T-cell (primary cell): Measurements from ENCODE around the gene MYPOP. TPM values are rescaled to one million over a fixed set of nuclear protein-coding genes. Genes with fewer than 3 reads are reported as not detected.
"Not testable (repeated sequence)": the region's sequence is repeated elsewhere in the genome, so short reads cannot be mapped to it uniquely, and the experiment has no call there.

ENCODE experiments used
- ATAC-seq, 4 experiments: fragments of 200-7000 bp in 3 of 4; fragments of 150-1000 bp in 1 of 4; cut with Tn5 transposase; replicated peaks in 1 of 4; 1 replicate in 3 of 4; 2 replicates in 1 of 4; pipeline ENCODE4 v1.10.0; 2021; ENCODE audit warnings: moderate library complexity in 3 of 4, mild to moderate bottlenecking in 2 of 4, moderate number of reproducible peaks in 1 of 4
- CTCF ChIA-PET, 2 donors: fragments of 300-600 bp; sonication (Branson Sonifier 250); formaldehyde crosslinking; loops; one replicate each; lab custom pipeline; 2022; ENCODE audit warnings: antibody characterized with exemption in 2 of 2; lab: Charles Lee
- POLR2A ChIA-PET, 2 donors: fragments of 300-600 bp; sonication (Branson Sonifier 250); formaldehyde crosslinking; loops; one replicate each; lab custom pipeline; 2022; ENCODE audit warnings: antibody characterized with exemption in 2 of 2; lab: Charles Lee
- DNase-seq, 35 experiments: peaks; one replicate each; pipeline versions ENCODE4 v3.0.0 to v3.0.0-alpha.2; 2013 to 2023
- H3K27ac ChIP-seq: one replicate; pipeline ENCODE4 v1.5.1; 2013; ENCODE audit warnings: low read length
- H3K27me3 ChIP-seq, 2 experiments: replicated peaks in 1 of 2; 1 replicate in 1 of 2; 2 replicates in 1 of 2; pipeline versions ENCODE4 v1.6.1 to v1.7.0; 2013; ENCODE audit warnings: low read length in 1 of 2, mixed read lengths in 1 of 2; ENCODE audit not compliant: control insufficient read depth in 2 of 2, insufficient read depth in 2 of 2; ENCODE audit errors: extremely low read depth in 1 of 2
- H3K36me3 ChIP-seq, 2 donors: 1 replicate in 1 of 2; 2 replicates in 1 of 2; pipeline versions ENCODE4 v1.6.1 to v1.7.0; 2013; ENCODE audit warnings: low read length in 1 of 2; ENCODE audit not compliant: control insufficient read depth in 2 of 2, insufficient read depth in 1 of 2; ENCODE audit errors: extremely low read depth in 1 of 2
- H3K4me1 ChIP-seq, 2 experiments: 1 replicate in 1 of 2; 2 replicates in 1 of 2; pipeline versions ENCODE4 v1.6.1 to v1.7.0; 2013; ENCODE audit warnings: low read length in 2 of 2, mixed read lengths in 1 of 2; ENCODE audit not compliant: insufficient read depth in 2 of 2, control insufficient read depth in 1 of 2; ENCODE audit errors: extremely low read depth in 1 of 2
- H3K4me3 ChIP-seq, 2 donors: 1 replicate in 1 of 2; 2 replicates in 1 of 2; pipeline versions ENCODE4 v1.5.1 to v1.7.0; 2013; ENCODE audit warnings: mild to moderate bottlenecking in 2 of 2, low read length in 1 of 2, moderate library complexity in 1 of 2; ENCODE audit not compliant: control insufficient read depth in 1 of 2; ENCODE audit errors: extremely low read depth in 1 of 2
- H3K9me3 ChIP-seq: 2 replicates; pipeline ENCODE4 v1.7.0; 2013
- H3K27ac Mint-ChIP-seq, 2 donors: one replicate each; pipeline ENCODE4 v1.8.0; 2020 to 2021; ENCODE audit warnings: mild to moderate bottlenecking in 2 of 2, mixed read lengths in 2 of 2
- H3K27me3 Mint-ChIP-seq, 2 donors: one replicate each; pipeline ENCODE4 v1.8.0; 2021 to 2022; ENCODE audit warnings: mixed read lengths in 2 of 2
- H3K36me3 Mint-ChIP-seq: one replicate; pipeline ENCODE4 v1.8.0; 2021; ENCODE audit warnings: mixed read lengths
- H3K4me1 Mint-ChIP-seq, 3 donors: one replicate each; pipeline ENCODE4 v1.8.0; 2020 to 2022; ENCODE audit warnings: mixed read lengths in 3 of 3, mild to moderate bottlenecking in 1 of 3
- H3K4me3 Mint-ChIP-seq, 3 donors: one replicate each; pipeline ENCODE4 v1.8.0; 2020 to 2022; ENCODE audit warnings: mild to moderate bottlenecking in 3 of 3, mixed read lengths in 3 of 3, moderate library complexity in 3 of 3
- H3K9me3 Mint-ChIP-seq, 3 donors: one replicate each; pipeline ENCODE4 v1.8.0; 2020 to 2022; ENCODE audit warnings: mixed read lengths in 3 of 3
- WGBS: methylation state at CpG from one replicate; pipeline ENCODE4 v1.1.5; 2013; ENCODE audit warnings: missing lambda C conversion rate; ENCODE audit not compliant: insufficient coverage; 5-methylcytosine and 5-hydroxymethylcytosine counted together
- total RNA-seq, 35 experiments: library from RNA in 6 of 35; stranded (reverse) in 6 of 35; fragments of 120-200 nt in 1 of 35; gene quantifications; one replicate each; pipeline versions ENCODE4 v1.2.1 to v1.2.4 and lab custom pipeline; 2013 to 2026

MYPOP gene
- total RNA-seq, 5 donors from 2014 or later (not counting 1 experiment from before 2014, with no cell fraction given): 7.3 to 17.5 (median 16.9) TPM

DNA sequence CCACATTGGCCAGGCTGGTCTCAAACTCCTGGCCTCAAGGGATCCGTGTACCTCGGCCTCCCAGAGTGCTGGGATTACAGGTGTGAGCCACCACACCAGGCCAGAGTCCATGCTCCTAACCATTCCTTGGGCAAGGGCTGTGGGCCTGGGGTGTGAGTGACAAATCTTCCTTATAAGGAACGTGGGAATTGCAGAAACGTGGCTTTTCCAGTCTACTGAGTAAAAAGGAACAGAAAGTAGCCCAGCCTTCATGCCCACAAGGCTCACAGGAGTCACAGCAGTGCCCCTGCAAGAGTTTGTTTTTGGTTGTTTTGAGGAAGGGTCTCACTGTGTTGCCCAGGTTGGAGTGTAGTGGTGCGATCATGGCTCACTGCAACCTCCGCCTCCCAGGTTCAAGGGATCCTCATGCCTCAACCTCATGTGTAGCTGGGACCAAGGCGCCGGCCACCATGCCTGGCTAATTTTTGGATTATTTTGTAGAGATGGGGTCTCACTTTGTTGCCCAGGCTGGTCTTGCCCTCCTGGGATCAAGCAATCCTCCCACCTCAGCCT, 5.1 kb downstream of the MYPOP start:
- peaks cover 30% of the 10 kb centered on the region for H3K36me3 Mint-ChIP-seq
- 100% methylated on average over 2 of the region's 8 CpGs for WGBS

DNA sequence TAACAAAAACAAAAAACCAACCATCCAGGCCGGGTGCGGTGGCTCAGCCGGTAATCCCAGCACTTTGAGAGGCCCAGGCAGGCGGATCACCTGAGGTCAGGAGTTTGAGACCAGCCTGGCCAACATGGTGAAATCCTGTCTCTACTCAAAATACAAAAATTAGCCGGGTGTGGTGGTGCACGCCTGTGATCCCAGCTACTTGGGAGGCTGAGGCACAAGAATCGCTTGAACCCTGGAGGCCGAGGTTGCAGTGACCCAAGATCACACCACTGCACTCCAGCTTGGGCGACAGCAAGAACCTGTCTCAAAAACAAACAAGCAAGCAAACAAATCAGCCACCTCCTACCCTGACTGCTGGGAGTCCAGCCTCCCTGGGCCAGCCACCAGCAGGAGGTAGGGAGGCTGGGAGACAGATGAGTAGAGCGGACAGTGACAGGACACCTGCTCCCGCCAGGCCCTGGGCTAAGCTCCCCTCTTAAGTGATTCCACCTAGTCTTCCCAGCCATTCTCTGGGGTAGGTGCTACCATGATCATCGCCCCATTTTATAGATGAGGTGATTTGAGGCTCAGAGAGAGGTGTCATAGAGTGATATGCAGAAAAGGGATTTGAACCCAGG, 6.3 kb downstream of the MYPOP start:
- POLR2A ChIA-PET, H3K27me3 Mint-ChIP-seq, DNase-seq, H3K4me3 Mint-ChIP-seq, H3K27ac ChIP-seq, H3K4me3 ChIP-seq, H3K27me3 ChIP-seq, H3K27ac Mint-ChIP-seq, ATAC-seq, CTCF ChIA-PET, H3K9me3 Mint-ChIP-seq, H3K9me3 ChIP-seq: not testable (repeated sequence)
- Histone ChIP-seq H3K4me1 (peaks cover 0 to 10% of the 10 kb centered on the region in 2 experiments), H3K36me3 (peaks cover 8 to 34% of the 10 kb centered on the region in 2 donors)
- 98% methylated on average over 5 of the region's 12 CpGs for WGBS
- Mint-ChIP-seq H3K36me3 (peaks cover 30% of the 10 kb centered on the region), H3K4me1 (peaks cover 12 to 17% (median 13%) of the 10 kb centered on the region in 3 donors)

More for the DNA sequence above, 5.1 kb downstream of the MYPOP start:
- Mint-ChIP-seq H3K27me3 (no peaks in the 10 kb centered on the region), H3K9me3 (no peaks in the 10 kb centered on the region), H3K27ac (no peak overlapping the region), H3K4me1 (peaks cover 12 to 24% (median 17%) of the 10 kb centered on the region in 3 donors), H3K4me3 (no peak overlapping the region)
- CTCF ChIA-PET: interaction anchor here in 1 of 2 donors (0.7 kb wide), 1 partner anchor 77 kb away, joined by 6 read pairs; no protein-coding TSS in a partner anchor
- POLR2A ChIA-PET: no interaction called here
- Histone ChIP-seq H3K9me3 (no peaks in the 10 kb centered on the region), H3K4me1 (peaks cover 2 to 21% of the 10 kb centered on the region in 2 experiments), H3K27me3 (no peaks in the 10 kb centered on the region), H3K4me3 (no peak overlapping the region), H3K27ac (no peak overlapping the region), H3K36me3 (peaks cover 8 to 34% of the 10 kb centered on the region in 2 donors)
- ATAC-seq (no peak), DNase-seq (no peak)

DNA sequence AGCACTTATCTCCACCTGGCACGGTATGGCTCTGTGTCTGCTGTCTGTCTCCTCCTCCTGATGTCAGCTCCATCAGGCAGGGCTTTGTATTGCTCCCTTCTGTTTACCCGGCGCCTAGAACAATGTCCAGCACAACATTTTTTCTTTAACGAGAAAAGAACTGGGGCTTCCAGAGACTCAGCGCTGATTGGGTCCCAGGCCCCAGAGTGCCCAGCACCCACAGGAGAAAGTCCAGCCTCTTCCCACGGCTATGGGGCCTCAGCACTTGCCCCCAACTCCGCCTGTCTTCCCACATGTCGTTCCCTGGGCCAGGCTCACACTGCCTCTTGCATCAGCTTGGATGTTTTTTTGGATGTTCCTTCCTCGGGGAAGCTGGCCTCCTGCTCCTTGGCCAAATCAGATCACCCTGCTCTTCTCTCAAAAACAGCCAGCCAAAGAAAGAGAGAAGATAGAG, 6.9 kb downstream of the MYPOP start:
- Histone ChIP-seq H3K9me3 (no peaks in the 10 kb centered on the region), H3K36me3 (peaks cover 8 to 31% of the 10 kb centered on the region in 2 donors), H3K4me1 (peaks cover 0 to 5% of the 10 kb centered on the region in 2 experiments), H3K27ac (no peak overlapping the region), H3K27me3 (no peaks in the 10 kb centered on the region), H3K4me3 (no peak overlapping the region)
- H3K9me3 Mint-ChIP-seq: no peaks in the 10 kb centered on the region
- no peak overlapping the region for H3K4me3 Mint-ChIP-seq
- POLR2A ChIA-PET: interaction anchor here in 1 of 2 donors (0.7 kb wide), 1 partner anchor 124 kb away, joined by 3 read pairs; no protein-coding TSS in a partner anchor
- CTCF ChIA-PET: no interaction called here
- peaks cover 7 to 12% (median 7%) of the 10 kb centered on the region in 3 donors for H3K4me1 Mint-ChIP-seq
- DNase-seq (no peak), ATAC-seq (no peak)
- no peaks in the 10 kb centered on the region for H3K27me3 Mint-ChIP-seq
- 91% methylated on average over 8 of the region's 9 CpGs for WGBS
- peaks cover 28% of the 10 kb centered on the region for H3K36me3 Mint-ChIP-seq
- H3K27ac Mint-ChIP-seq: no peak overlapping the region

DNA sequence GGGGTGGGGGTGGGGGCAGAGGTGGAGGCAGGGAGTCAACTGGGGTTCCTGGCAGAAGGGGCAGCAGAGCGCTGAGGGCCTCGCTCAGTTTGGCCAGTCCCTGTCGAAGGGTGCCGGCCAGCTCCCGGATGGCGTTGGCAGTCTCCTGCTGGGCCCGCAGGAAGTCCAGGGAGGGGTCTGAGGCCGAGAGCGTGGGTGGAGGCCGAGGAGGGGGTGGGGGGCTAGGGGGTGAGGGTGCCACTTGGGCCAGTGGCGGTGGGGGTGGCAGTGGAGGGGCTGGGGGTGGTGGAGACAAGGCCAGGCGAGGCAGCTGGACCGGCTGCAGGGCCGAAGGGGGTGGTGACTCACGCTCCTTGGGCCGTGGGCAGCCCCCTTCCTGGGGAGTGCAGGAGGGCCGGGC, 11.5 kb downstream of the MYPOP start:
- POLR2A ChIA-PET: no interaction called here
- CTCF ChIA-PET: no interaction called here

DNA sequence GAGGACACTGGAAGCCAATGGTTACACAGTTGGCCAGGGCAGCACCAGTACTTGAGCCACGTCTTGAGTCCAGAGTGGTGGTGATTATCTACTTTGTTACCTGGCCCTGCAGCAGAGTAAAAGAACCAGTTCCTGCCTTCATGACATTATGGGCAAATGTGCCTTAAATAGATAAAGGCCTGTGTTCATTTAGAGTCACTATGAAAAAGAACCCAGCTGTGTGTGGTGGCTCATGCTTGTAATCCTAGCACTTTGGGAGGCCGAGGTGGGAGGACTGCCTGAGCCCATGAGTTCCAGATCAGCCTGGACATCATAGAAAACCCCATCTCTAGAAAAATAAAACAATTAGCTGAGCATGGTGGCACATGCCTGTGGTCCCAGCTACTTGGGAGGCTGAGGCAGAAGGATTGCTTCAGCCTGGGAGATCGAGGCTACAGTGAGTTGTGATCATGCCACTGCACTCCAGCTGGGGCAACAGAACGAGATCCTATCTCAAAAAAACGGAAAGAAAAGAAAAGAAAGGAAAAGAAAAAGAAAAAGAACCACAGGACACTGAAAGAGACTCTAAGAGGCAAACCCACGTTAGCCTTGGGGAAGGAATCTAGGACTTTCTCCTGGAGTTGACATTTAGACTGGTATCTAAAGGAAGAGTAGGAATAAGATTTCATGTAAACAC, 13.1 kb downstream of the MYPOP start:
- no peak overlapping the region for H3K4me3 ChIP-seq
- ATAC-seq (no peak), DNase-seq (no peak)
- CTCF ChIA-PET: no interaction called here
- H3K4me1 Mint-ChIP-seq: peaks cover 9 to 17% (median 13%) of the 10 kb centered on the region in 3 donors
- no peaks in the 10 kb centered on the region for H3K27me3 Mint-ChIP-seq
- H3K9me3 Mint-ChIP-seq: no peaks in the 10 kb centered on the region
- H3K27ac Mint-ChIP-seq: peak overlapping the region in 1 of 2 donors; percentile 40
- no peaks in the 10 kb centered on the region for H3K9me3 ChIP-seq
- POLR2A ChIA-PET: interaction anchor here in 1 of 2 donors (0.7 kb wide), 1 partner anchor 1355 kb away, joined by 5 read pairs; no protein-coding TSS in a partner anchor
- H3K4me3 Mint-ChIP-seq: no peak overlapping the region
- 68% methylated on average over 3 of the region's 6 CpGs for WGBS
- H3K36me3 ChIP-seq: no peaks in the 10 kb centered on the region
- no peak overlapping the region for H3K27ac ChIP-seq
- H3K36me3 Mint-ChIP-seq: no peaks in the 10 kb centered on the region
- H3K27me3 ChIP-seq: no peaks in the 10 kb centered on the region
- H3K4me1 ChIP-seq: peaks cover 7 to 24% of the 10 kb centered on the region in 2 experiments

More for the DNA sequence above, 11.5 kb downstream of the MYPOP start:
- peaks cover 0 to 12% of the 10 kb centered on the region in 2 experiments for H3K4me1 ChIP-seq
- no peaks in the 10 kb centered on the region for H3K27me3 Mint-ChIP-seq
- H3K27me3 ChIP-seq: no peaks in the 10 kb centered on the region
- H3K27ac ChIP-seq: no peak overlapping the region
- peaks cover 8% of the 10 kb centered on the region in 2 donors for H3K36me3 ChIP-seq
- no peak overlapping the region for H3K27ac Mint-ChIP-seq
- H3K9me3 ChIP-seq: no peaks in the 10 kb centered on the region
- WGBS: 98% methylated on average over 6 of the region's 17 CpGs
- H3K4me1 Mint-ChIP-seq: peaks cover 5 to 17% (median 11%) of the 10 kb centered on the region in 3 donors
- H3K36me3 Mint-ChIP-seq: peaks cover 9% of the 10 kb centered on the region
- no peak for ATAC-seq
- no peak overlapping the region for H3K4me3 Mint-ChIP-seq
- no peak for DNase-seq
- no peaks in the 10 kb centered on the region for H3K9me3 Mint-ChIP-seq
- no peak overlapping the region for H3K4me3 ChIP-seq

DNA sequence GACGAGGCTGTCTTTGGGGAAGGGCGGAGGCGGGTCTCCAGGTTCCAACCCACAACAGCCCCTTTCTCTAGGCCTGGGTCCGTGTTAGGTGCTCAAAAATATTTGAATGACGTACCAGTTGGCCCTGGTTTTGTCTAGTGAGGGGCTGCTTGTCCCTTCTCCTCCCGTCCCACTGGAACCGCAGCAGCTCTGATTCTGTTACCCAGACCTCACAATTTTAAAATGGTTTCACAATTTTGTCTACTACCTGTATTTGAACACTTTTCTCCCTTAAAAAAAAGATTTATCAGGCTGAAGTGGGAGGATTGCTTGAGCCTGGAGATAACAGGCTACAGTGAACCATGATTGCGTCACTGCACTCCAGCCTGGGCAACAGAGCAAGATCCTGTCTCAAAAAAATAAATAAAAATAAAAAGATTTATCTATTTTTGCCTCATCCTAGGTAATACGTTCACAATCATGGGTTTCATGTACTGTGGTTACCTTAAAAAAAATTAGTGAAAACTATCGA, 15.2 kb downstream of the MYPOP start:
- H3K27me3 ChIP-seq: peaks cover 0 to 5% of the 10 kb centered on the region in 2 experiments
- no peaks in the 10 kb centered on the region for H3K36me3 Mint-ChIP-seq
- no peaks in the 10 kb centered on the region for H3K27me3 Mint-ChIP-seq
- CTCF ChIA-PET: no interaction called here
- peak overlapping the region; percentile 86 for H3K4me3 ChIP-seq
- H3K27ac ChIP-seq: peak overlapping the region; percentile 86
- ATAC-seq (no peak), DNase-seq (no peak)
- no peaks in the 10 kb centered on the region for H3K9me3 Mint-ChIP-seq
- 86% methylated on average over 1 of the region's 10 CpGs for WGBS
- H3K9me3 ChIP-seq: no peaks in the 10 kb centered on the region
- POLR2A ChIA-PET: interaction anchor here in 1 of 2 donors (1.2 kb wide), 1 partner anchor 15 kb away, joined by 3 read pairs; the partner anchor contains the start of gene MYPOP
- no peaks in the 10 kb centered on the region for H3K36me3 ChIP-seq
- H3K4me3 Mint-ChIP-seq: peak overlapping the region; percentile 94 to 99 (median 95)
- peak overlapping the region; percentile 98 for H3K27ac Mint-ChIP-seq
- H3K4me1 ChIP-seq: peaks cover 16 to 45% of the 10 kb centered on the region in 2 experiments
- peaks cover 21 to 29% (median 22%) of the 10 kb centered on the region in 3 donors for H3K4me1 Mint-ChIP-seq
